Neural cell (in vitro differentiated cells): ENCODE results near the gene MAP4K4. TPM values are rescaled to one million over a fixed set of nuclear protein-coding genes. Genes with fewer than 3 reads are reported as not detected.

ENCODE experiments used
- H2AFZ ChIP-seq: fragments of 200-600, 300-800 bp; sonication (generic), shearing (Covaris generic); 2 replicates; pipeline ENCODE4 v1.6.0; 2014; ENCODE audit warnings: low read depth, mild to moderate bottlenecking, antibody characterized with exemption, low read length, moderate library complexity
- H3F3A ChIP-seq: fragments of 200-600 bp; shearing (Covaris generic); 2 replicates; pipeline ENCODE4 v1.6.1; 2016; ENCODE audit warnings: mild to moderate bottlenecking, moderate library complexity, mixed read lengths, antibody characterized with exemption, low read length; ENCODE audit not compliant: insufficient read depth, poor library complexity, severe bottlenecking
- H3K27ac ChIP-seq: fragments of 200-600, 300-800 bp; sonication (generic), shearing (Covaris generic); 2 replicates; pipeline ENCODE4 v1.5.1; 2014; ENCODE audit warnings: mild to moderate bottlenecking, low read length, moderate library complexity
- H3K27me3 ChIP-seq: fragments of 300-800, 200-600 bp; sonication (generic), shearing (Covaris generic); 2 replicates; pipeline ENCODE4 v1.6.0; 2014; ENCODE audit warnings: mild to moderate bottlenecking, low read depth, low read length, moderate library complexity; ENCODE audit not compliant: insufficient read depth
- H3K36me3 ChIP-seq: fragments of 300-800, 200-600 bp; sonication (generic), shearing (Covaris generic); 2 replicates; pipeline ENCODE4 v1.5.1; 2014; ENCODE audit warnings: mild to moderate bottlenecking, antibody characterized with exemption, low read length, moderate library complexity; ENCODE audit not compliant: insufficient read depth
- H3K4me2 ChIP-seq: fragments of 300-800, 200-600 bp; sonication (generic), shearing (Covaris generic); 2 replicates; pipeline ENCODE4 v1.6.0; 2014; ENCODE audit warnings: mild to moderate bottlenecking, low read length
- H3K4me3 ChIP-seq: fragments of 300-800, 200-600 bp; sonication (generic), shearing (Covaris generic); 2 replicates; pipeline ENCODE4 v1.5.1; 2014; ENCODE audit warnings: mild to moderate bottlenecking, low read length, moderate library complexity
- H3K79me2 ChIP-seq: fragments of 200-600 bp; shearing (Covaris generic); replicated peaks from 2 replicates; pipeline ENCODE4 v1.6.0; 2014; ENCODE audit warnings: mild to moderate bottlenecking, low read length, moderate library complexity; ENCODE audit not compliant: insufficient read depth
- H3K9ac ChIP-seq: fragments of 300-800, 200-600 bp; sonication (generic), shearing (Covaris generic); 2 replicates; pipeline ENCODE4 v1.6.1; 2016; ENCODE audit warnings: mild to moderate bottlenecking, low read length, mixed read lengths
- H3K9me2 ChIP-seq: fragments of 200-600 bp; shearing (Covaris generic); 2 replicates; pipeline ENCODE4 v1.6.1; 2016; ENCODE audit warnings: mild to moderate bottlenecking, low read length, mixed read lengths; ENCODE audit not compliant: insufficient read depth
- H3K9me3 ChIP-seq: fragments of 200-600, 300-800 bp; sonication (generic), shearing (Covaris generic); 2 replicates; pipeline ENCODE4 v1.6.1; 2016; ENCODE audit warnings: mild to moderate bottlenecking, mixed run types, low read length, moderate library complexity, mixed read lengths
- H4K20me1 ChIP-seq: fragments of 200-600 bp; shearing (Covaris generic); 2 replicates; pipeline ENCODE4 v1.6.1; 2016; ENCODE audit warnings: mild to moderate bottlenecking, mixed run types; ENCODE audit not compliant: insufficient read depth
- EP300 ChIP-seq: fragments of 450-650 bp; conservative IDR thresholded peaks from 2 replicates; pipeline ENCODE4 v1.6.1; 2014; ENCODE audit warnings: antibody characterized with exemption, mild to moderate bottlenecking, moderate library complexity; ENCODE audit not compliant: poor library complexity, severe bottlenecking
- EZH2 ChIP-seq: fragments of 200-600, 300-800 bp; shearing (Covaris generic), sonication (generic); IDR thresholded peaks from 2 replicates; pipeline ENCODE4 v1.6.1; 2014; ENCODE audit warnings: antibody characterized with exemption, low read length, borderline replicate concordance, mild to moderate bottlenecking; ENCODE audit not compliant: insufficient read depth, poor library complexity, severe bottlenecking
- MXI1 ChIP-seq: fragments of 450-650 bp; conservative IDR thresholded peaks from 2 replicates; pipeline ENCODE4 v1.6.1; 2014; ENCODE audit warnings: antibody characterized with exemption, mild to moderate bottlenecking; ENCODE audit not compliant: poor library complexity, severe bottlenecking
- POLR2AphosphoS5 ChIP-seq: IDR thresholded peaks from 2 replicates; pipeline ENCODE4 v1.6.1; 2012
- RAD21 ChIP-seq: fragments of 450-650 bp; conservative IDR thresholded peaks from 2 replicates; pipeline ENCODE4 v1.6.1; 2014; ENCODE audit warnings: antibody characterized with exemption, mild to moderate bottlenecking, moderate library complexity
- SMC3 ChIP-seq: fragments of 450-650 bp; conservative IDR thresholded peaks from 2 replicates; pipeline ENCODE4 v1.6.1; 2014; ENCODE audit warnings: antibody characterized with exemption, mild to moderate bottlenecking, moderate library complexity; ENCODE audit not compliant: poor library complexity
- TAF1 ChIP-seq: IDR thresholded peaks from 2 replicates; pipeline ENCODE4 v1.6.1; 2012; ENCODE audit warnings: low read depth
- polyA plus RNA-seq: library from polyadenylated mRNA; depleted of rRNA; stranded (reverse); fragments of >200 nt; gene quantifications from 2 replicates; pipeline ENCODE4 v1.2.3, GENCODE V29; 2014
- TF ChIP-seq, protein P1 (sequence below): IDR thresholded peaks from 2 replicates; pipeline ENCODE4 v1.6.1; 2012; ENCODE audit warnings: borderline replicate concordance
- TF ChIP-seq, protein P2 (sequence below): fragments of 450-650 bp; IDR thresholded peaks from 2 replicates; pipeline ENCODE4 v1.5.1; 2014; ENCODE audit warnings: antibody characterized with exemption, mild to moderate bottlenecking, moderate library complexity; ENCODE audit not compliant: poor library complexity, severe bottlenecking

Gene MAP4K4
- polyA plus RNA-seq, 1 donor from 2014 or later = 125 TPM

DNA sequence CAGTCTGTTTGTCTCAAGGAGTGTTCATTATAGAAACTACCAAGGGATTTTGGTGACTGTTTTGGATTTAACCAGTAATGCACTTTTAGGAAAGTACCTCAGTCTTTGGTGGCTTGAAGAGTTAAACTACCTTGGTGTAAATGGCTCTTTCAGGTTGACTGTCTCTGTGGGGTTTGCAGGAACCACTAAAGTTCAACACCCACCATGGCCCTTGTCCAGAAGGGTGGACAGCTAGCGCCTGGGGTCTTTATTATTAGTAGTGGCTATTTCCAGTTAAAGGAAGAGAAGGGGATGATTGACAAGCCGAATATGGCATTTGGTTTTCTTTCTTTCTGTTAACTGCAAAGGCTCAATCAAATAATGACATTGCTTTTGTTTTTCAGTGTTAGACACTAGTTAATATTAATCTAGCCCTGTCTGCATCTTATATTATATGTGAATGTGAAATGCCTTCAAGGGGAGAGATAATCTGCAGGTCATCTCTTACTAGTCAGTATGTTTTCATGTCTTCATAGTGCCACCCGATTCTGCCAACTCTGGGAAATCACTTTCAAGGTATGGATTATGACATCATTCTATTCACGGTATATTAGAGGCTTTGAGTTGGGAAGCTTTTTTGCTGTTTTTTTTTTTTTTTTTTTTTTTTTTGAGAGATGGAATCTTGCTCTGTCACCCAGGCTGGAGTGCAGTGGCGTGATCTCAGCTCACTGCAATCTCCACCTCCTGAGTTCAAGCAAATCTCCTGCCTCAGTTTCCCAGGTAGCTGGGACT, 56.4 kb downstream of the MAP4K4 start:
- Histone ChIP-seq H4K20me1 (peaks cover 40% of the 10 kb centered on the region), H3F3A (no peaks in the 10 kb centered on the region), H3K27me3 (no peaks in the 10 kb centered on the region), H3K36me3 (no peaks in the 10 kb centered on the region), H3K79me2 (peaks cover 82% of the 10 kb centered on the region), H2AFZ (no peak overlapping the region), H3K9me2 (no peaks in the 10 kb centered on the region), H3K9me3 (no peaks in the 10 kb centered on the region), H3K4me2 (no peak overlapping the region), H3K9ac (no peak overlapping the region), H3K27ac (no peak overlapping the region), H3K4me3 (no peak overlapping the region)
- no peak for TF ChIP-seq EP300
- no peak for TF ChIP-seq RAD21
- TF ChIP-seq, protein P1, sequence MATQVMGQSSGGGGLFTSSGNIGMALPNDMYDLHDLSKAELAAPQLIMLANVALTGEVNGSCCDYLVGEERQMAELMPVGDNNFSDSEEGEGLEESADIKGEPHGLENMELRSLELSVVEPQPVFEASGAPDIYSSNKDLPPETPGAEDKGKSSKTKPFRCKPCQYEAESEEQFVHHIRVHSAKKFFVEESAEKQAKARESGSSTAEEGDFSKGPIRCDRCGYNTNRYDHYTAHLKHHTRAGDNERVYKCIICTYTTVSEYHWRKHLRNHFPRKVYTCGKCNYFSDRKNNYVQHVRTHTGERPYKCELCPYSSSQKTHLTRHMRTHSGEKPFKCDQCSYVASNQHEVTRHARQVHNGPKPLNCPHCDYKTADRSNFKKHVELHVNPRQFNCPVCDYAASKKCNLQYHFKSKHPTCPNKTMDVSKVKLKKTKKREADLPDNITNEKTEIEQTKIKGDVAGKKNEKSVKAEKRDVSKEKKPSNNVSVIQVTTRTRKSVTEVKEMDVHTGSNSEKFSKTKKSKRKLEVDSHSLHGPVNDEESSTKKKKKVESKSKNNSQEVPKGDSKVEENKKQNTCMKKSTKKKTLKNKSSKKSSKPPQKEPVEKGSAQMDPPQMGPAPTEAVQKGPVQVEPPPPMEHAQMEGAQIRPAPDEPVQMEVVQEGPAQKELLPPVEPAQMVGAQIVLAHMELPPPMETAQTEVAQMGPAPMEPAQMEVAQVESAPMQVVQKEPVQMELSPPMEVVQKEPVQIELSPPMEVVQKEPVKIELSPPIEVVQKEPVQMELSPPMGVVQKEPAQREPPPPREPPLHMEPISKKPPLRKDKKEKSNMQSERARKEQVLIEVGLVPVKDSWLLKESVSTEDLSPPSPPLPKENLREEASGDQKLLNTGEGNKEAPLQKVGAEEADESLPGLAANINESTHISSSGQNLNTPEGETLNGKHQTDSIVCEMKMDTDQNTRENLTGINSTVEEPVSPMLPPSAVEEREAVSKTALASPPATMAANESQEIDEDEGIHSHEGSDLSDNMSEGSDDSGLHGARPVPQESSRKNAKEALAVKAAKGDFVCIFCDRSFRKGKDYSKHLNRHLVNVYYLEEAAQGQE = no peak
- TF ChIP-seq SMC3 = no peak
- TF ChIP-seq POLR2AphosphoS5 = no peak
- TF ChIP-seq TAF1 = no peak
- TF ChIP-seq MXI1 = no peak
- TF ChIP-seq EZH2 = no peak
- TF ChIP-seq, protein P2, sequence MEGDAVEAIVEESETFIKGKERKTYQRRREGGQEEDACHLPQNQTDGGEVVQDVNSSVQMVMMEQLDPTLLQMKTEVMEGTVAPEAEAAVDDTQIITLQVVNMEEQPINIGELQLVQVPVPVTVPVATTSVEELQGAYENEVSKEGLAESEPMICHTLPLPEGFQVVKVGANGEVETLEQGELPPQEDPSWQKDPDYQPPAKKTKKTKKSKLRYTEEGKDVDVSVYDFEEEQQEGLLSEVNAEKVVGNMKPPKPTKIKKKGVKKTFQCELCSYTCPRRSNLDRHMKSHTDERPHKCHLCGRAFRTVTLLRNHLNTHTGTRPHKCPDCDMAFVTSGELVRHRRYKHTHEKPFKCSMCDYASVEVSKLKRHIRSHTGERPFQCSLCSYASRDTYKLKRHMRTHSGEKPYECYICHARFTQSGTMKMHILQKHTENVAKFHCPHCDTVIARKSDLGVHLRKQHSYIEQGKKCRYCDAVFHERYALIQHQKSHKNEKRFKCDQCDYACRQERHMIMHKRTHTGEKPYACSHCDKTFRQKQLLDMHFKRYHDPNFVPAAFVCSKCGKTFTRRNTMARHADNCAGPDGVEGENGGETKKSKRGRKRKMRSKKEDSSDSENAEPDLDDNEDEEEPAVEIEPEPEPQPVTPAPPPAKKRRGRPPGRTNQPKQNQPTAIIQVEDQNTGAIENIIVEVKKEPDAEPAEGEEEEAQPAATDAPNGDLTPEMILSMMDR = no peak

DNA sequence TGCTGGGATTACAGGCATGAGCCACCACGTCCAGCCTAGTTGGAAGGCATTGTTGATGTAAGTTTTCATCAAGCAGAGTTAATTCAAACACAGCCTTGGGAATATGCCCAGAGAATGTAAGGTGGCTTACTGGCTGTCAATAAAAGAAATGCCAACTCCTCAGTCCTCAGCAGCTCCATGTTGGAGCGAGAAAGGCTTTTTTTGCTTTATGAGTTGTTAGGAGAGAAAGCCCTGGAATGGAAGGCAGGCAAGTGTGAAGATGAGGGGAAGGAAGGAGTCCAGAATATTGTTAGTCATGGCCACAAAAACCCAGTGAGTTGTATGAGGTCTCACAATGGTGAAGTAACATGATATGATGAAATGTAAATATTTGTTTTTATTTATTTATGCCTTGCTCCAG, 57.1 kb downstream of the MAP4K4 start:
- H3K9me3 ChIP-seq = no peaks in the 10 kb centered on the region
- peaks cover 40% of the 10 kb centered on the region for H4K20me1 ChIP-seq
- no peaks in the 10 kb centered on the region for H3K36me3 ChIP-seq
- H3K27me3 ChIP-seq = no peaks in the 10 kb centered on the region
- no peaks in the 10 kb centered on the region for H3K9me2 ChIP-seq
- no peak overlapping the region for H3K4me3 ChIP-seq
- no peaks in the 10 kb centered on the region for H3F3A ChIP-seq
- H3K9ac ChIP-seq = no peak overlapping the region
- TF ChIP-seq SMC3 (no peak), EP300 (no peak), TAF1 (no peak), EZH2 (no peak), RAD21 (no peak), POLR2AphosphoS5 (no peak), MXI1 (no peak)
- TF ChIP-seq, protein P2 = no peak
- TF ChIP-seq, protein P1 = no peak
- H2AFZ ChIP-seq = no peak overlapping the region
- H3K4me2 ChIP-seq = no peak overlapping the region
- H3K27ac ChIP-seq = no peak overlapping the region
- H3K79me2 ChIP-seq = peaks cover 82% of the 10 kb centered on the region
